GM10266 (cell line): Measurements from ENCODE around the gene SLC24A3.

ENCODE experiments used
- DNase-seq: peaks from one replicate; pipeline ENCODE4 v3.0.0; 2012; ENCODE audit errors: extremely low spot score
- CTCF ChIP-seq: IDR thresholded peaks from 2 replicates; pipeline ENCODE4 v1.5.1; 2012; ENCODE audit warnings: mild to moderate bottlenecking, low read depth; ENCODE audit not compliant: control insufficient read depth, insufficient read depth; ENCODE audit errors: missing control alignments

Gene SLC24A3

GRCh38 chr20:19405958-19406357, 193.5 kb downstream of the SLC24A3 start:
- no peak for TF ChIP-seq CTCF
- DNase-seq = no peak

DNA sequence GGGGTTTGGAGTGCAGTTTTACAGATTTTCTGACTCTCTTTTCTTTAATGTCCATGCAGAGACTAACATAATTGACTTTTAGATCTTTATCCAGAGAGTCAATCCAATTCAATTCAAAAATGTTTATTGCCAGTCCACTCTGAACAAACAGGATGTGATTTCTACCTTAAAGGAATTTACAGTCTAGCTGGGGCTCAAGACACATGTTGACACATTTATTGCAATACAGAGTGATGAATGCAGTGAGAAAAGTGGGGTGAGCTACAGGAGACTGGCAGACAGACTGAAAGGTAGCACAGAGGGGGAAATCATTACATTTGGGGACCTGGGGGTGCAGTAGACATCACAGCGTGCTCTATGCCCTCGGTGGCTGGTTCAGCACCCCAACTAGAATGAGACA, 193.9 kb downstream of the SLC24A3 start:
- no peak for TF ChIP-seq CTCF
- DNase-seq = no peak

DNA sequence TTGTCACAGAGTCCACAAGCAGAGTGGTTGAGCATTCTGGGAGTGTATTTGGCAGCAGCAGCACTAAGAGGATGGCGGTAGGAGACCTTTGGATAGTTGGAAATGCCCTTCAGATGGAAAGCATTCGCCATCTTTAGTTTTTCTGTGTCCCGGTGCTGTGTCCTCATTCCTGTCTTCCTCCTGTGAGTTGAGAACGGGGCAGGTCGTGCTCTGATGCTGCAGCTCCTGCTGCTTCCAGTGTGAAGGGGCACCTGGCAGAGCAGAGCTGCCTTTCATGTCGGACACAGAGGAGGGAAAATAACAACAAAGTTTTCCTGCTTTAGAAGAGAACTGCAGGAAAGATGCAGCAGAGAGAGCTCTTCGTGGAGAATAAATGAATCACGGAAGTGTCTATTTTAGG, 194.8 kb downstream of the SLC24A3 start:
- DNase-seq = no peak
- TF ChIP-seq CTCF = no peak

DNA sequence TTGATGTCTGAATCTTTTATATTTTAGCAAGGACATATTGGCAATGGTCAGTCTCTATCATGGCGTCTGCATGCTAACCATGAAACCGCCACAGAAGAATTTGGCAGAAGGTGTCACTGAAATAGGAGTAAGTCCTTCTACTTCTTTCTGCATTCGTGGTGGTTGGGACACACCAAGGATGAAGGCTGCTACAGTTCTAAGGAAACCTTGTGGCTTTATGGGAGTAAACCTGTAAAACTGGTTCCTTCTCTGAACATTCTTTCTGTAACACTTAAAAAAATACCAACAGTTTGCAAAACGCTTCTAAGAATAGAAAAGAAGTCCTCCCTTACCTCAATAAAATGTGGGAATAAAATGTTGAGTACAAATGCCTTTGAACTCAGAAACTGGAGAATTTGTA, 195.3 kb downstream of the SLC24A3 start:
- no peak for DNase-seq
- TF ChIP-seq CTCF = no peak

DNA sequence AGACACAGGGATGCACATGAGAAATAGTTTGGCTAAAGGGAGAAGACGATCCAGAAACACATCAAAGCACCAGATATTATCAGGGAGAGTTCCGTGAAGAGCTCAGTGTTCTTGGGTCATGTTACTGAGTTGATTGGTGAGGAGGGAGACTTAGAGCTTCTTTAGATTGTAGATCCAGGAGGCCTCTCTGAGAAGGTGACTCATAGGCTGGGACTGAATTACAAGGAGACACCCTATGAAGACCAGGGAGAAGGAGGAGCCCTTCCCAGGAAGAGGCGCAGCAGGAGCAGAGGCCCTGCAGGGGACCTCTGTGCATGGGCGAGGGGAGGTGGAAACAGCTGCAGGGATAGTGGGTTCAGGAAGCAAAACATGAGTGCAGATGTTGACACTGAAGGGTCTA, 196.5 kb downstream of the SLC24A3 start:
- TF ChIP-seq CTCF = no peak
- no peak for DNase-seq

DNA sequence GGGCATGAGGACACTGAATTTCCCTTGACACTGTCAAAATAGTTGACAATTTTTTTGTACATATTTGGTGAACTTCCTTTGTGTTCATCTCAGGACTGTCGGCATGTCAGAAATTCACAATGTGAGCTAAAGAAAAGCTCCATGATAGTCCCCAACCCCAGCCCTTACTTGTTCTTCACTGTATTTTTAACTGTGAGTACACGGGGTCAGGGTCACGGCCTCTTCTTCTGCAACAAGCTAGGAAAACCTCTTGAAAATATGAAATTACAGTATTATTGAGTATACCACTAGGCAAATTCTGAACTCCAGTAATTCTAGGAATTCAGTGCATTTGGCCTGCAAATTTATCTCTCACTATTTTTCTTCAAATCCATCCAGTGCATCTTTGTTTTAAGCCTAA, 199.4 kb downstream of the SLC24A3 start:
- no peak for TF ChIP-seq CTCF
- DNase-seq = no peak

DNA sequence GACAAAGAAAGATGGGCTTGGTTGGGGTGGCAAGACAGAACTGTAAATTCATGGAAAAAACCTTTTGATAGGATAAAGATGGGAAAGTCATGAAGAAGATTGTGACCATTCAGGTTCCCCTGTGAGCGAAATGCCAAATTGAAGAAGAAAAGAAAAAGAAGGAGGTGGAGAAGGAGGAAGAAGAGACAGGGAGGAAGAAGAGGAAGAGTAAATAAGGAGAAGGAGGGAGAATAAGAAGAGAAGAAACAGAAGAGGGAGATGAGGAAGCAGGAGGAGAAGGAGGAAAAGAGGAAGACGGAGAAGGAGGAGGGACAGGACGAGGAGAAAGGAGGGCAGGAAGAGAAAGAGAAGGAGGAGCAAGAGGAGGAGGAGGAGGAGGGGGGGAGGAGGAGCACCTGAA, 199.8 kb downstream of the SLC24A3 start:
- no peak for TF ChIP-seq CTCF

More for the DNA sequence above, 199.8 kb downstream of the SLC24A3 start:
- DNase-seq = no peak
